Activated CD4-positive, alpha-beta T cell treated with anti-CD3 and anti-CD28 coated beads, Interleukin-2, amount 50 U/mL, for 48 hours (primary cell): ENCODE data around the gene MRPS18C.
A peak's percentile ranks its signal among the peaks of the same experiment; 100 is the strongest.
"Not testable (repeated sequence)": the region's sequence is repeated elsewhere in the genome, so short reads cannot be mapped to it uniquely, and the experiment has no call there.

Experiments used
- DNase-seq, 2 experiments: peaks; one replicate each; pipeline ENCODE4 v3.0.0-alpha.2; 2020

MRPS18C gene

GRCh38 chr4:83455281-83456183 lies at the start of gene MRPS18C, which contains the start of gene HELQ:
Gene MRPS18C (plus strand): TSS chr4:83456058. CDS start chr4:83456078, 20 bp downstream.
Gene HELQ (minus strand): TSS chr4:83455823. CDS start chr4:83455693, 130 bp downstream.
- peak; percentile 92 to 95 for DNase-seq

- DNase-seq: no peak
These were observed 47.0 kb upstream of the MRPS18C start for GRCh38 chr4:83408908-83409307.

GRCh38 chr4:83413676-83414075 lies 42.2 kb upstream of the MRPS18C start:
- no peak for DNase-seq

- no peak for DNase-seq
These were observed 38.3 kb upstream of the MRPS18C start for GRCh38 chr4:83417566-83417965.

- DNase-seq: no peak
These were observed 37.6 kb upstream of the MRPS18C start for GRCh38 chr4:83418211-83418610.

- no peak for DNase-seq
These were observed 24.7 kb upstream of the MRPS18C start for GRCh38 chr4:83431200-83431599.

GRCh38 chr4:83436680-83437079 lies 19.2 kb upstream of the MRPS18C start:
- DNase-seq: no peak

- DNase-seq: no peak
These were observed 17.1 kb upstream of the MRPS18C start for GRCh38 chr4:83438719-83439118.

- no peak for DNase-seq
These were observed 15.6 kb upstream of the MRPS18C start for GRCh38 chr4:83440148-83440814.

- no peak for DNase-seq
These were observed 15.0 kb upstream of the MRPS18C start for GRCh38 chr4:83440899-83441298.

- no peak for DNase-seq
These were observed 6.8 kb upstream of the MRPS18C start for GRCh38 chr4:83449009-83449408.

- DNase-seq: no peak
These were observed 1.2 kb upstream of the MRPS18C start for GRCh38 chr4:83454686-83455085.

- no peak for DNase-seq
These were observed 285 bp downstream of the MRPS18C start for GRCh38 chr4:83456184-83456501.

- no peak for DNase-seq
These were observed 17.6 kb downstream of the MRPS18C start for GRCh38 chr4:83473423-83473822.

- no peak for DNase-seq
These were observed 18.1 kb downstream of the MRPS18C start for GRCh38 chr4:83473966-83474365.

GRCh38 chr4:83484500-83485461 lies 28.9 kb downstream of the MRPS18C start, which contains the start of gene ABRAXAS1:
Gene ABRAXAS1 (minus strand): TSS chr4:83485100. CDS start chr4:83485072, 28 bp downstream.
- peak; percentile 93 to 94 for DNase-seq

GRCh38 chr4:83486457-83487129 lies 30.7 kb downstream of the MRPS18C start:
- DNase-seq: no peak

GRCh38 chr4:83489711-83490326 lies 34.0 kb downstream of the MRPS18C start:
- no peak for DNase-seq

GRCh38 chr4:83490876-83491450 lies 35.1 kb downstream of the MRPS18C start:
- no peak for DNase-seq

- DNase-seq: not testable (repeated sequence)
These were observed 40.4 kb downstream of the MRPS18C start for GRCh38 chr4:83496085-83496917.
